ENCODE data around the gene PAIP2B.

Gene PAIP2B

GRCh38 chr2:71208756-71209155 is 18.1 kb downstream of the PAIP2B start:
- Histone ChIP-seq H3K4me3 (ENCODE audit: low read length) (no peak overlapping the region), H3K4me2 (ENCODE audit: low read depth, low read length) (no peak overlapping the region), H3F3A (ENCODE audit: insufficient read depth, low read length) (no peaks in the 10 kb centered on the region), H3K9me2 (replicated peaks; ENCODE audit: insufficient read depth, low read length) (no peaks in the 10 kb centered on the region), H3K9me3 (replicated peaks; ENCODE audit: insufficient read depth, low read length) (no peaks in the 10 kb centered on the region; the same call in 1 of the 2 replicates), H3K79me2 (ENCODE audit: low read length) (no peaks in the 10 kb centered on the region), H3K36me3 (replicated peaks; ENCODE audit: insufficient read depth, low read length) (no peaks in the 10 kb centered on the region), H3K4me1 (ENCODE audit: low read length) (no peaks in the 10 kb centered on the region), H3K27ac (ENCODE audit: low read length) (no peak overlapping the region), H3K27me3 (replicated peaks; ENCODE audit: insufficient read depth, low read length) (no peaks in the 10 kb centered on the region), H2AFZ (ENCODE audit: low read length) (no peak overlapping the region), H3K9ac (ENCODE audit: low read length) (no peak overlapping the region), H4K20me1 (ENCODE audit: insufficient read depth, low read length) (no peaks in the 10 kb centered on the region)
- no peak for DNase-seq
- TF ChIP-seq EZH2 (optimal IDR thresholded peaks at IDR 0.05; ENCODE audit: low read depth, low read length), result no peak
- TF ChIP-seq, protein P1, sequence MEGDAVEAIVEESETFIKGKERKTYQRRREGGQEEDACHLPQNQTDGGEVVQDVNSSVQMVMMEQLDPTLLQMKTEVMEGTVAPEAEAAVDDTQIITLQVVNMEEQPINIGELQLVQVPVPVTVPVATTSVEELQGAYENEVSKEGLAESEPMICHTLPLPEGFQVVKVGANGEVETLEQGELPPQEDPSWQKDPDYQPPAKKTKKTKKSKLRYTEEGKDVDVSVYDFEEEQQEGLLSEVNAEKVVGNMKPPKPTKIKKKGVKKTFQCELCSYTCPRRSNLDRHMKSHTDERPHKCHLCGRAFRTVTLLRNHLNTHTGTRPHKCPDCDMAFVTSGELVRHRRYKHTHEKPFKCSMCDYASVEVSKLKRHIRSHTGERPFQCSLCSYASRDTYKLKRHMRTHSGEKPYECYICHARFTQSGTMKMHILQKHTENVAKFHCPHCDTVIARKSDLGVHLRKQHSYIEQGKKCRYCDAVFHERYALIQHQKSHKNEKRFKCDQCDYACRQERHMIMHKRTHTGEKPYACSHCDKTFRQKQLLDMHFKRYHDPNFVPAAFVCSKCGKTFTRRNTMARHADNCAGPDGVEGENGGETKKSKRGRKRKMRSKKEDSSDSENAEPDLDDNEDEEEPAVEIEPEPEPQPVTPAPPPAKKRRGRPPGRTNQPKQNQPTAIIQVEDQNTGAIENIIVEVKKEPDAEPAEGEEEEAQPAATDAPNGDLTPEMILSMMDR (IDR thresholded peaks at IDR 0.05; ENCODE audit: low read length), result no peak
- no peak for TF ChIP-seq EZH2phosphoT487 (IDR thresholded peaks at IDR 0.05; ENCODE audit: low read length)

GRCh38 chr2:71207601-71208000 is 19.3 kb downstream of the PAIP2B start:
- DNase-seq, result no peak
- Histone ChIP-seq H3K9ac (ENCODE audit: low read length) (no peak overlapping the region), H3K9me2 (replicated peaks; ENCODE audit: insufficient read depth, low read length) (no peaks in the 10 kb centered on the region), H3K79me2 (ENCODE audit: low read length) (no peaks in the 10 kb centered on the region), H2AFZ (ENCODE audit: low read length) (no peak overlapping the region), H3K4me3 (ENCODE audit: low read length) (no peak overlapping the region), H4K20me1 (ENCODE audit: insufficient read depth, low read length) (no peaks in the 10 kb centered on the region), H3K27ac (ENCODE audit: low read length) (no peak overlapping the region), H3K9me3 (replicated peaks; ENCODE audit: insufficient read depth, low read length) (no peaks in the 10 kb centered on the region; the same call in 1 of the 2 replicates), H3K27me3 (replicated peaks; ENCODE audit: insufficient read depth, low read length) (no peaks in the 10 kb centered on the region), H3K4me2 (ENCODE audit: low read depth, low read length) (no peak overlapping the region), H3F3A (ENCODE audit: insufficient read depth, low read length) (no peaks in the 10 kb centered on the region), H3K4me1 (ENCODE audit: low read length) (no peaks in the 10 kb centered on the region), H3K36me3 (replicated peaks; ENCODE audit: insufficient read depth, low read length) (no peaks in the 10 kb centered on the region)
- TF ChIP-seq EZH2 (optimal IDR thresholded peaks at IDR 0.05; ENCODE audit: low read depth, low read length) (no peak), EZH2phosphoT487 (IDR thresholded peaks at IDR 0.05; ENCODE audit: low read length) (no peak)
- TF ChIP-seq, protein P1 (IDR thresholded peaks at IDR 0.05; ENCODE audit: low read length), result no peak

- H3K4me1 ChIP-seq (ENCODE audit: low read length), result no peaks in the 10 kb centered on the region
- no peaks in the 10 kb centered on the region for H3K79me2 ChIP-seq (ENCODE audit: low read length)
- no peak overlapping the region for H3K4me3 ChIP-seq (ENCODE audit: low read length)
- no peak overlapping the region for H2AFZ ChIP-seq (ENCODE audit: low read length)
- H3K9ac ChIP-seq (ENCODE audit: low read length), result no peak overlapping the region
- no peak for DNase-seq
- H3K27me3 ChIP-seq (replicated peaks; ENCODE audit: insufficient read depth, low read length), result no peaks in the 10 kb centered on the region
- no peak overlapping the region for H3K27ac ChIP-seq (ENCODE audit: low read length)
- no peaks in the 10 kb centered on the region for H3K36me3 ChIP-seq (replicated peaks; ENCODE audit: insufficient read depth, low read length)
- no peaks in the 10 kb centered on the region for H3K9me2 ChIP-seq (replicated peaks; ENCODE audit: insufficient read depth, low read length)
- H3F3A ChIP-seq (ENCODE audit: insufficient read depth, low read length), result no peaks in the 10 kb centered on the region
- TF ChIP-seq EZH2 (optimal IDR thresholded peaks at IDR 0.05; ENCODE audit: low read depth, low read length) (no peak), EZH2phosphoT487 (IDR thresholded peaks at IDR 0.05; ENCODE audit: low read length) (no peak)
- TF ChIP-seq, protein P1 (IDR thresholded peaks at IDR 0.05; ENCODE audit: low read length), result no peak
- H4K20me1 ChIP-seq (ENCODE audit: insufficient read depth, low read length), result no peaks in the 10 kb centered on the region
- no peaks in the 10 kb centered on the region; the same call in 1 of the 2 replicates for H3K9me3 ChIP-seq (replicated peaks; ENCODE audit: insufficient read depth, low read length)
- H3K4me2 ChIP-seq (ENCODE audit: low read depth, low read length), result no peak overlapping the region
Observed at GRCh38 chr2:71206271-71206670, 20.6 kb downstream of the PAIP2B start.
